Measurements from ENCODE around the gene HDAC4.
"Not testable (repeated sequence)": the region's sequence is repeated elsewhere in the genome, so short reads cannot be mapped to it uniquely, and the experiment has no call there.

HDAC4 gene

GRCh38 chr2:239286901-239287300 is 113.9 kb downstream of the HDAC4 start:
- Histone ChIP-seq H3K36me3 (ENCODE audit: control insufficient read depth, insufficient read depth, low read length) (no peaks in the 10 kb centered on the region), H3K27ac (ENCODE audit: insufficient read depth, low read depth, low read length, poor library complexity, severe bottlenecking) (no peak overlapping the region), H3K27me3 (ENCODE audit: control insufficient read depth, insufficient read depth, low read length, poor library complexity, severe bottlenecking) (no peaks in the 10 kb centered on the region), H3K9me3 (ENCODE audit: control insufficient read depth, low read length) (no peaks in the 10 kb centered on the region), H3K4me3 (ENCODE audit: insufficient read depth, low read depth, low read length) (no peak overlapping the region), H3K4me1 (ENCODE audit: control insufficient read depth, insufficient read depth, low read length) (peaks cover 41% of the 10 kb centered on the region)
- 94% methylated on average over 9 to 10 of the region's 10 CpGs for WGBS, 2 experiments

DNA sequence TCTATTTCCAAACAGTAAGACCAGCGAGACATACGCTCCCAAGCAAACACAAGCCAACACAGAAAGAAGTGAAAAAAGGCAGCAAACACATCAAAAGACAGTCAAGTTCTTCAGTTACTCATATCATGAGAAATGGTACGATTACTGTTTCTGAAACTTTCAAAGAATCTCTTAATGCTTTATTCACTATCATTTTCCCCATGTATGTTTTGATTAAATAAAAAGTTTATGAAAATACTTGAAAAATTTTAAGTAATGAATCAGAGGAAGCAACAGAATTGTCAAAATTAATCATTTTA is 114.9 kb downstream of the HDAC4 start:
- Histone ChIP-seq H3K9me3 (ENCODE audit: control insufficient read depth, low read length) (no peaks in the 10 kb centered on the region), H3K36me3 (ENCODE audit: control insufficient read depth, insufficient read depth, low read length) (no peaks in the 10 kb centered on the region), H3K4me1 (ENCODE audit: control insufficient read depth, insufficient read depth, low read length) (peaks cover 30% of the 10 kb centered on the region), H3K4me3 (ENCODE audit: insufficient read depth, low read depth, low read length) (no peak overlapping the region), H3K27ac (ENCODE audit: insufficient read depth, low read depth, low read length, poor library complexity, severe bottlenecking) (no peak overlapping the region), H3K27me3 (ENCODE audit: control insufficient read depth, insufficient read depth, low read length, poor library complexity, severe bottlenecking) (no peaks in the 10 kb centered on the region)
- WGBS, 2 experiments: 80 to 88% methylated on average over 3 of the region's 3 CpGs

DNA sequence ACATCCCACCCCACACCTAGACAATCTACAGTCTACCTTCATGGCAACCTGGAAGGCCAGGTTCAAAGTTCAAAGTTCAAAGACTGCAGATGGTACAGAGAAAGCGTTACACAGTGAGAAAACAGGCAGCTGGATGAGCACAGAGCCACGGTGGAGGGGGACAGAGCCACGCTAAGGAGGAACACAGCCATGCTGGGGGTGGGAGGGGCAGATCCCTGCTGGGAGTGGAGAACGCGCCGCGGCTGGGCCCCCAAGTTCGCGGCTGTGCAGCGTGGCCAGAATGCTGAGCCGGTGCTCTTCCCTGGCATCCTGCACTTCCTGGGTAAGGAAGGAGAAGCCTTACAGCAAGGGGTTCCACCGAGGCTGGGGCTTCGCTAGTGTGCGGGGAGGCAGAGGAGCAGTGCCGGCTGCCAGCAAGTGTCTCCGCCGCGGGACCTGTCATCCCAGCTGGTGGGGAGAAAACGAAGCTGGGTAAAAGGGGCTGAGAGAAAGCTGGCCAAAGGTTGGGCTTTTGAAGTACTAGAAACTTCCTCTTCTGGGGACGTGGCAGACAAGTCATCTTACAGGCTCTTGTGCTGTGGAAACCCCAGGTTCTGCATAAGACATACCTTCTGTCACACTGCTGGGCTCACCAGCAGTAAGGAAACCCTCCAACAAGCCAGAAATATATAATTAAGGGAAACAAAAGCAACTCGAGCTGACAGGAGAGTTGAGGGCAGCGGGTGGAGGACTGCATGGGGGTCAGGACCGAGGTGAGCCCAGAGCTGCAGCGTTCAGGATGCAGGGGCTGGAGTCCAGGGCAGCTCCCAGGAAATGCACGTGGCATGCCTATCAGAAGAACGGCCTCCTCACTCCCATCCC is 115.5 kb downstream of the HDAC4 start:
- Histone ChIP-seq H3K9me3 (ENCODE audit: control insufficient read depth, low read length) (no peaks in the 10 kb centered on the region), H3K36me3 (ENCODE audit: control insufficient read depth, insufficient read depth, low read length) (no peaks in the 10 kb centered on the region), H3K4me1 (ENCODE audit: control insufficient read depth, insufficient read depth, low read length) (peaks cover 25% of the 10 kb centered on the region), H3K4me3 (ENCODE audit: insufficient read depth, low read depth, low read length) (no peak overlapping the region), H3K27me3 (ENCODE audit: control insufficient read depth, insufficient read depth, low read length, poor library complexity, severe bottlenecking) (no peaks in the 10 kb centered on the region), H3K27ac (ENCODE audit: insufficient read depth, low read depth, low read length, poor library complexity, severe bottlenecking) (no peak overlapping the region)
- 59 to 63% methylated on average over 26 of the region's 26 CpGs for WGBS, 2 experiments

- no peak overlapping the region for H3K4me3 ChIP-seq (ENCODE audit: insufficient read depth, low read depth, low read length)
- WGBS, 2 experiments: 94 to 95% methylated on average over 31 of the region's 31 CpGs
- no peaks in the 10 kb centered on the region for H3K9me3 ChIP-seq (ENCODE audit: control insufficient read depth, low read length)
- H3K27me3 ChIP-seq (ENCODE audit: control insufficient read depth, insufficient read depth, low read length, poor library complexity, severe bottlenecking): no peaks in the 10 kb centered on the region
- H3K27ac ChIP-seq (ENCODE audit: insufficient read depth, low read depth, low read length, poor library complexity, severe bottlenecking): no peak overlapping the region
- peaks cover 20% of the 10 kb centered on the region for H3K4me1 ChIP-seq (ENCODE audit: control insufficient read depth, insufficient read depth, low read length)
- no peaks in the 10 kb centered on the region for H3K36me3 ChIP-seq (ENCODE audit: control insufficient read depth, insufficient read depth, low read length)
Measured at GRCh38 chr2:239283961-239284795, 116.6 kb downstream of the HDAC4 start.

DNA sequence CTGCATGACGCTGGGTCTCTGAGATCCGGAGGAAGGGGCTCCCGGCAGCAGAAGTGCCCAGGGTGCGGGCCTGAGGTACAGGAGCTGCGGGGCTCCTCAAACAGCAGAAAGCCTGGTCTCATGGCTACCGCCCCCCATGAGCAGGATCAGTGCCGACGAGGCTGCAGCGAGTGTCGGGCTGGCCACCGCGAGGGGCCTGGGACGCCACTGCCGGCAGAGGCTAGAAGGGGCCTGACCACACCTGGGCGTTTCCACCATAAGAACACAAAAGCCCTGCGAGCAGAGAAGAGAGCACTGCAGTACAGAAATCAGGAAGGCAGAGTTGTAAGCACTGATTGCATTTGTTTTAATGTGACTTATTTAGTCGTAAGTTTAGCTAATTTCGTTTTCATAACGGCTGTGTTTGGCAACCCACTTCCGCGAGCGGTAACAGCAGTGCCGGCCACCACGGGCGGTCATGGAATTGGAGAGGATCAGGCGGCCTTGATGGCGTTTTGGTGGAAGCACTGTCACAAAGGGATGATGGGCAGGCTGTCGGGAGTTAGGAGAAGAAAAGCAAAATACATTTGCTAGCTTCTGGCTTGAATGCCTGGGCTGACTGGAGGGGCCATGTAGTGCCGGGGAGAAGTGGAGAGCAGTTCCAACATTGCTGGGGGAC is 117.4 kb downstream of the HDAC4 start:
- Histone ChIP-seq H3K9me3 (ENCODE audit: control insufficient read depth, low read length) (no peaks in the 10 kb centered on the region), H3K4me3 (ENCODE audit: insufficient read depth, low read depth, low read length) (no peak overlapping the region), H3K27me3 (ENCODE audit: control insufficient read depth, insufficient read depth, low read length, poor library complexity, severe bottlenecking) (no peaks in the 10 kb centered on the region), H3K4me1 (ENCODE audit: control insufficient read depth, insufficient read depth, low read length) (peaks cover 17% of the 10 kb centered on the region), H3K27ac (ENCODE audit: insufficient read depth, low read depth, low read length, poor library complexity, severe bottlenecking) (no peak overlapping the region), H3K36me3 (ENCODE audit: control insufficient read depth, insufficient read depth, low read length) (no peaks in the 10 kb centered on the region)
- 92 to 93% methylated on average over 29 of the region's 29 CpGs for WGBS, 2 experiments

GRCh38 chr2:239282448-239283287 is 118.2 kb downstream of the HDAC4 start:
- H3K36me3 ChIP-seq (ENCODE audit: control insufficient read depth, insufficient read depth, low read length): no peaks in the 10 kb centered on the region
- H3K4me3 ChIP-seq (ENCODE audit: insufficient read depth, low read depth, low read length): no peak overlapping the region
- no peaks in the 10 kb centered on the region for H3K27me3 ChIP-seq (ENCODE audit: control insufficient read depth, insufficient read depth, low read length, poor library complexity, severe bottlenecking)
- H3K27ac ChIP-seq (ENCODE audit: insufficient read depth, low read depth, low read length, poor library complexity, severe bottlenecking): no peak overlapping the region
- H3K9me3 ChIP-seq (ENCODE audit: control insufficient read depth, low read length): no peaks in the 10 kb centered on the region
- WGBS, 2 experiments: 94 to 95% methylated on average over 9 of the region's 9 CpGs
- H3K4me1 ChIP-seq (ENCODE audit: control insufficient read depth, insufficient read depth, low read length): peaks cover 17% of the 10 kb centered on the region

- H3K4me3 ChIP-seq (ENCODE audit: insufficient read depth, low read depth, low read length); H3K27me3 ChIP-seq (ENCODE audit: control insufficient read depth, insufficient read depth, low read length, poor library complexity, severe bottlenecking); H3K9me3 ChIP-seq (ENCODE audit: control insufficient read depth, low read length); H3K36me3 ChIP-seq (ENCODE audit: control insufficient read depth, insufficient read depth, low read length); H3K27ac ChIP-seq (ENCODE audit: insufficient read depth, low read depth, low read length, poor library complexity, severe bottlenecking): not testable (repeated sequence)
- 95 to 96% methylated on average over 14 of the region's 14 CpGs for WGBS, 2 experiments
- H3K4me1 ChIP-seq (ENCODE audit: control insufficient read depth, insufficient read depth, low read length): peaks cover 10% of the 10 kb centered on the region
Measured at GRCh38 chr2:239280296-239281017, 120.4 kb downstream of the HDAC4 start.

GRCh38 chr2:239279508-239280295 is 121.1 kb downstream of the HDAC4 start:
- H3K36me3 ChIP-seq (ENCODE audit: control insufficient read depth, insufficient read depth, low read length): no peaks in the 10 kb centered on the region
- no peaks in the 10 kb centered on the region for H3K27me3 ChIP-seq (ENCODE audit: control insufficient read depth, insufficient read depth, low read length, poor library complexity, severe bottlenecking)
- WGBS, 2 experiments: 93 to 94% methylated on average over 20 of the region's 20 CpGs
- peaks cover 10% of the 10 kb centered on the region for H3K4me1 ChIP-seq (ENCODE audit: control insufficient read depth, insufficient read depth, low read length)
- no peak overlapping the region for H3K4me3 ChIP-seq (ENCODE audit: insufficient read depth, low read depth, low read length)
- H3K27ac ChIP-seq (ENCODE audit: insufficient read depth, low read depth, low read length, poor library complexity, severe bottlenecking): no peak overlapping the region
- no peaks in the 10 kb centered on the region for H3K9me3 ChIP-seq (ENCODE audit: control insufficient read depth, low read length)

DNA sequence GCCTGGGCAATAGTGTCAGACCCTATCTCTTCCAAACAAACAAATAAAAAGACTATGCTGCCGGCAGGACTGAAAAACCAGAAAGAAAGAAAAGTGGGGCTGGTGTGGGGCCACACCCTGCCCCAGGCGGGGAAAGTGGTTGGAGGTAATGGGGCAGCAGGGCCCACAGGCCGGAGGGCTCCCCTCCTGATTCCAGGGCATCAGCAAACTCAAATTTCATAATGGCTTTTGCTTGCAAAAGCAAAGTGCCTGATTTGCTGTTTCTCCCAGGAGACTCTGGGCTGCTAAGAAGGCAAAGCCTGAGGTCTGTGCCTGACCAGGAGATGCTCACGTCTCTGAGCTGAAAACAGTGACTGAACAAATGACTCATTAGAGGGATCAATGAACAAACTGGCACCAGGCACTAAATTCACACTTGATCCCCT is 121.9 kb downstream of the HDAC4 start:
- Histone ChIP-seq H3K36me3 (ENCODE audit: control insufficient read depth, insufficient read depth, low read length) (no peaks in the 10 kb centered on the region), H3K27me3 (ENCODE audit: control insufficient read depth, insufficient read depth, low read length, poor library complexity, severe bottlenecking) (no peaks in the 10 kb centered on the region), H3K9me3 (ENCODE audit: control insufficient read depth, low read length) (no peaks in the 10 kb centered on the region), H3K27ac (ENCODE audit: insufficient read depth, low read depth, low read length, poor library complexity, severe bottlenecking) (no peak overlapping the region), H3K4me3 (ENCODE audit: insufficient read depth, low read depth, low read length) (no peak overlapping the region), H3K4me1 (ENCODE audit: control insufficient read depth, insufficient read depth, low read length) (peaks cover 17% of the 10 kb centered on the region)
- 92 to 94% methylated on average over 4 of the region's 4 CpGs for WGBS, 2 experiments
